Mesenchymal stem cell (in vitro differentiated cells and primary cell): ENCODE results near the gene TMC4.

Experiments
- DNase-seq: peaks from one replicate; pipeline ENCODE4 v3.0.0-alpha.2; 2013
- H2AFZ ChIP-seq: one replicate; pipeline ENCODE4 v1.6.1; 2013; ENCODE audit warnings: low read depth, mild to moderate bottlenecking, control low read depth, inconsistent platforms, low read length, moderate library complexity
- H2AK5ac ChIP-seq: 2 replicates; pipeline ENCODE4 v1.6.1; 2013; ENCODE audit warnings: low read length, moderate library complexity, mild to moderate bottlenecking, inconsistent platforms; ENCODE audit not compliant: severe bottlenecking
- H2BK120ac ChIP-seq: one replicate; pipeline ENCODE4 v1.6.1; 2013; ENCODE audit warnings: low read depth, mild to moderate bottlenecking, inconsistent platforms, low read length, moderate library complexity
- H2BK12ac ChIP-seq, 2 experiments: one replicate each; pipeline ENCODE4 v1.6.1; 2013; ENCODE audit warnings: inconsistent platforms in 2 of 2, low read length in 2 of 2, mild to moderate bottlenecking in 2 of 2, moderate library complexity in 2 of 2, control low read depth in 1 of 2
- H2BK15ac ChIP-seq: one replicate; pipeline ENCODE4 v1.6.1; 2013; ENCODE audit warnings: mild to moderate bottlenecking, low read depth, inconsistent platforms; ENCODE audit not compliant: poor library complexity, severe bottlenecking
- H2BK5ac ChIP-seq: 2 replicates; pipeline ENCODE4 v1.6.1; 2013; ENCODE audit warnings: low read depth, mild to moderate bottlenecking, low read length, control low read depth, inconsistent platforms; ENCODE audit not compliant: poor library complexity, severe bottlenecking
- H3K14ac ChIP-seq, 2 experiments: one replicate each; pipeline ENCODE4 v1.6.1; 2013; ENCODE audit warnings: inconsistent platforms in 2 of 2, low read length in 2 of 2, control low read depth in 1 of 2, mild to moderate bottlenecking in 1 of 2, moderate library complexity in 1 of 2
- H3K18ac ChIP-seq, 2 experiments: one replicate each; pipeline ENCODE4 v1.6.1; 2013; ENCODE audit warnings: inconsistent platforms in 2 of 2, low read length in 2 of 2, control low read depth in 1 of 2, low read depth in 1 of 2, mild to moderate bottlenecking in 1 of 2
- H3K23ac ChIP-seq, 2 experiments: one replicate each; pipeline ENCODE4 v1.6.1; 2013; ENCODE audit warnings: inconsistent platforms in 2 of 2, low read length in 2 of 2, mild to moderate bottlenecking in 2 of 2, moderate library complexity in 2 of 2, control low read depth in 1 of 2
- H3K27ac ChIP-seq: 2 replicates; pipeline ENCODE4 v1.5.1; 2013; ENCODE audit warnings: mild to moderate bottlenecking, moderate library complexity, low read length, control low read depth, inconsistent platforms; ENCODE audit not compliant: poor library complexity, severe bottlenecking
- H3K27me3 ChIP-seq, 2 experiments: 2 replicates each; pipeline versions ENCODE4 v1.6.1 to v1.7.0; 2013; ENCODE audit warnings: low read length in 2 of 2, mild to moderate bottlenecking in 2 of 2, moderate library complexity in 2 of 2, control low read depth in 1 of 2, inconsistent platforms in 1 of 2; ENCODE audit not compliant: control insufficient read depth in 1 of 2, insufficient read depth in 1 of 2
- H3K36me3 ChIP-seq, 2 experiments: 2 replicates each; pipeline versions ENCODE4 v1.6.1 to v1.7.0; 2013; ENCODE audit warnings: low read length in 2 of 2, control low read depth in 1 of 2, inconsistent platforms in 1 of 2, low read depth in 1 of 2, mild to moderate bottlenecking in 1 of 2; ENCODE audit not compliant: insufficient read depth in 2 of 2, control insufficient read depth in 1 of 2
- H3K4ac ChIP-seq, 2 experiments: one replicate each; pipeline ENCODE4 v1.6.1; 2013; ENCODE audit warnings: inconsistent platforms in 2 of 2, low read length in 2 of 2, mild to moderate bottlenecking in 2 of 2, moderate library complexity in 2 of 2, control low read depth in 1 of 2, low read depth in 1 of 2
- H3K4me1 ChIP-seq: 2 replicates; pipeline ENCODE4 v1.6.1; 2013; ENCODE audit warnings: low read depth, low read length, control low read depth; ENCODE audit not compliant: control insufficient read depth, insufficient read depth
- H3K4me2 ChIP-seq: 2 replicates; pipeline ENCODE4 v1.6.1; 2013; ENCODE audit warnings: low read length, mild to moderate bottlenecking, inconsistent platforms; ENCODE audit not compliant: poor library complexity, severe bottlenecking
- H3K4me3 ChIP-seq, 2 experiments: 2 replicates each; pipeline versions ENCODE4 v1.5.1 to v1.7.0; 2013; ENCODE audit warnings: low read length in 2 of 2, mild to moderate bottlenecking in 2 of 2, control low read depth in 1 of 2, low read depth in 1 of 2; ENCODE audit not compliant: insufficient read depth in 1 of 2
- H3K79me1 ChIP-seq: replicated peaks from 2 replicates; pipeline ENCODE4 v1.6.1; 2013; ENCODE audit warnings: mild to moderate bottlenecking, control low read depth, low read length, inconsistent platforms; ENCODE audit not compliant: poor library complexity, severe bottlenecking
- H3K9ac ChIP-seq: 2 replicates; pipeline ENCODE4 v1.7.0; 2013; ENCODE audit warnings: mild to moderate bottlenecking, low read length, moderate library complexity
- H3K9me3 ChIP-seq: 2 replicates; pipeline ENCODE4 v1.7.0; 2013; ENCODE audit warnings: mild to moderate bottlenecking, low read length; ENCODE audit not compliant: control insufficient read depth
- H4K8ac ChIP-seq: one replicate; pipeline ENCODE4 v1.6.1; 2013; ENCODE audit warnings: inconsistent platforms, mild to moderate bottlenecking, low read length, moderate library complexity
- H4K91ac ChIP-seq: one replicate; pipeline ENCODE4 v1.6.1; 2013; ENCODE audit warnings: mild to moderate bottlenecking, low read length, inconsistent platforms
- WGBS: methylation state at CpG from one replicate; pipeline ENCODE4 v1.1.7; 2013; ENCODE audit warnings: mixed read lengths; 5-methylcytosine and 5-hydroxymethylcytosine counted together

TMC4 gene

DNA sequence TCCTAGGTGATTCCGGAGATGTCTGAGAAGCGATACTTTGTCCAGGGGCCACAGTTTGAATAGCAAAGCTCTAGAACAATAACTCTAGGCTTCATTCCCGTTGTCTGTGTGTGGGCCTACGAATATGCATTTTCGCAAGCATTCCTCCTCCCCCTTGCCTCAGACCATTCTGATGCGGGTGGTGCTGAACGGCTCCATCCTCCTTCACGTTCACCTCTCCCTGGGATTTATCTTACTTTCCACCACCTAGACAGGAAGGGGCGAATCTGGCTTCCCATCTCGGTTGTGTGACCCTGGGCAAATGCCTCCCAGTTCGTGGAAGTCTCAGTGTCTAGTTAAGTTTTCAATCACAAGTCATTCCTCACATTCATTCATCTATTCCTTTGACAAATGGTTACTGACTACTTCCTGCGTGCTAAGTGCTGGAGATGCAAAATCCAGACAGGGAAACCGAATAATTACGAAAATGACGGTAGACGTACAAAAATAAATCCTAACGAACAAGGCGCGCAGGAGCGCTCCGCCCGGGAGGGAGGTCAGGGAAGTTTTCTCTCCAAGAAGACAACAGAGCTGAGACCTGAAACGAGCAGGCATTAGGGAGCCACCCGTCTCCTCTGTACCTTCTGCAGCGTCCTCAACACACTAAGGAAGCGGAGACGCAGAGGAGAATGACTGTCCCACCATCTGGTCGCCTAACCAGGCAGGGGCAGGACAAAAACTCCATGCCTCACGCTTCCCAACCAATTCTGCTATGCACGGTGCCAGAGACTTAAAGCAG is 36.7 kb downstream of the TMC4 start:
- H3K4me1 ChIP-seq, result peaks cover 26% of the 10 kb centered on the region
- no peak overlapping the region for H3K18ac ChIP-seq
- peak overlapping the region; percentile 9 for H3K27ac ChIP-seq
- H4K8ac ChIP-seq, result no peak overlapping the region
- H2BK120ac ChIP-seq, result no peak overlapping the region
- no peaks in the 10 kb centered on the region for H3K79me1 ChIP-seq
- WGBS, result 2% methylated on average over 30 of the region's 30 CpGs
- DNase-seq, result no peak
- no peak overlapping the region for H2BK15ac ChIP-seq
- peak overlapping the region; percentile 88 for H3K4me2 ChIP-seq
- peak overlapping the region; percentile 39 for H2AFZ ChIP-seq
- H3K9ac ChIP-seq, result peak overlapping the region; percentile 68
- H3K4ac ChIP-seq, result no peak overlapping the region
- no peak overlapping the region for H2BK12ac ChIP-seq
- H3K9me3 ChIP-seq, result no peaks in the 10 kb centered on the region
- H3K4me3 ChIP-seq, result peak overlapping the region; percentile 45 to 82
- H3K14ac ChIP-seq, result no peak overlapping the region
- no peak overlapping the region for H2BK5ac ChIP-seq
- H3K23ac ChIP-seq, result no peak overlapping the region
- H3K36me3 ChIP-seq, result peaks cover 22 to 32% of the 10 kb centered on the region in 2 experiments
- no peaks in the 10 kb centered on the region for H3K27me3 ChIP-seq
- H2AK5ac ChIP-seq, result no peak overlapping the region
- H4K91ac ChIP-seq, result no peak overlapping the region

DNA sequence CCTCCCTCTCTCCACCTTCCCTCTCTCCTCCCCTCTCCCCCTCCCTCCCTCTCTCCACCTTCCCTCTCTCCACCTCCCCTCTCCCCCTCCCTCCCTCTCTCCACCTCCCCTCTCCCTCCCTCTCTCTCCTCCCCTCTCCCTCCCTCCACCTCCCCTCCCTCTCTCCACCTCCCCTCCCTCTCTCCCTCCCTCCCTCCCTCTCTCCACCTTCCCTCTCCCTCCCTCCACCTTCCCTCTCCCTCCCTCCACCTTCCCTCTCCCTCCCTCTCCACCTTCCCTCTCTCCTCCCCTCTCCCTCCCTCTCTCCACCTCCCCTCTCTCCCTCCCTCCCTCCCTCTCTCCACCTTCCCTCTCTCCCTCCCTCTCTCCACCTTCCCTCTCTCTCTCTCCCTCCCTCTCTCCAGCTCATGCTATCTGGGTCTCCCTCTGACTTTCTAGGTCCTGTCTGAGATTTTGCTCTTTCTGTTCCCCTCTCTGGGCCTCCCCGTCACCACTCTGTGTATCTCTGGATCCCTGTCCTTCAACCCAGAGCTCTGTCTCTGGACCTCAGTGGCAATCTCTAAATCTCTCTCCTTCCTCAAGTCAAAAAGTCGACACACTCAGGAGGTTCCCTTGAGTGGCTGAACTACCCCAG is 38.9 kb downstream of the TMC4 start:
- Histone ChIP-seq H3K27me3 (no peaks in the 10 kb centered on the region), H2BK15ac (no peak overlapping the region), H3K4me2 (no peak overlapping the region), H3K9ac (no peak overlapping the region), H3K23ac (no peak overlapping the region), H3K18ac (no peak overlapping the region), H2BK5ac (no peak overlapping the region), H3K4me3 (no peak overlapping the region), H2BK12ac (no peak overlapping the region), H3K4ac (no peak overlapping the region), H2AK5ac (no peak overlapping the region), H3K4me1 (peaks cover 10% of the 10 kb centered on the region), H3K9me3 (no peaks in the 10 kb centered on the region), H4K8ac (no peak overlapping the region), H2AFZ (no peak overlapping the region), H3K27ac (no peak overlapping the region), H3K36me3 (peaks cover 24 to 31% of the 10 kb centered on the region in 2 experiments), H3K14ac (no peak overlapping the region), H3K79me1 (no peaks in the 10 kb centered on the region), H2BK120ac (no peak overlapping the region), H4K91ac (no peak overlapping the region)
- 74% methylated on average over 2 of the region's 2 CpGs for WGBS
- no peak for DNase-seq

DNA sequence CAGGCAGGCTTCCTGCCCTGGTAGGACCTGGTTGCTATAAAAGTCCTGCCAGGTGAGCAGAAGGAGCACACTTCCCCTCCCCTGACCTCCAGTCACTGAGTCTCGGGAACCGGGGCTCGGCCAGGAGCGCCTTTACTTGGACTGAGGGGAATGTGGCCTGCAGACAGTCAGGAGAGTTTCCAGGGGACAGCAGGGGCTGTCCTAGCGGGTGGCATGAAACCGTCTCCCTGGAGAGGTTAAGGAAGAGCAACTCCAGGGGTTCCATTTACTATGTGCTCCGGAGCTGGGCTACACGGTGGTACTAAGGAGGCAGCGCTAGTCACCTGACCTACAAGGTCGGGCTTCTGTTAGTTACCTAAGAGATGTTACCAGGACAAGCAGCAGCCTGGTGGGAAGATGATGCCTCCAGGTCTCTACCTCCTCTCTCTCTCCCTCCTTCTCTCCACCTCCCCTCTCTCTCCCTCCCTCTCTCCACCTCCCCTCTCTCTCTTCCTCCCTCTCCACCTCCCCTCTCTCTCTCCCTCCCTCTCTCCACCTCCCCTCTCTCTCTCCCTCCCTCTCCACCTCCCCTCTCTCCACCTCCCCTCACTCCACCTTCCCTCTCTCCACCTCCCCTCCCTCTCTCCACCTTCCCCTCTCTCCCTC is 39.5 kb downstream of the TMC4 start:
- Histone ChIP-seq H3K4me3 (no peak overlapping the region), H3K9me3 (no peaks in the 10 kb centered on the region), H3K36me3 (peaks cover 27 to 34% of the 10 kb centered on the region in 2 experiments), H3K18ac (no peak overlapping the region), H3K4me1 (peaks cover 4% of the 10 kb centered on the region), H3K27me3 (no peaks in the 10 kb centered on the region), H3K23ac (no peak overlapping the region), H3K14ac (no peak overlapping the region), H3K9ac (no peak overlapping the region), H2BK120ac (no peak overlapping the region), H3K4ac (no peak overlapping the region), H4K8ac (no peak overlapping the region), H2BK15ac (no peak overlapping the region), H2AFZ (no peak overlapping the region), H2AK5ac (no peak overlapping the region), H2BK12ac (no peak overlapping the region), H4K91ac (no peak overlapping the region), H2BK5ac (no peak overlapping the region), H3K79me1 (no peaks in the 10 kb centered on the region), H3K4me2 (no peak overlapping the region), H3K27ac (no peak overlapping the region)
- DNase-seq, result peak; percentile 67
- WGBS, result 93% methylated on average over 10 of the region's 10 CpGs

DNA sequence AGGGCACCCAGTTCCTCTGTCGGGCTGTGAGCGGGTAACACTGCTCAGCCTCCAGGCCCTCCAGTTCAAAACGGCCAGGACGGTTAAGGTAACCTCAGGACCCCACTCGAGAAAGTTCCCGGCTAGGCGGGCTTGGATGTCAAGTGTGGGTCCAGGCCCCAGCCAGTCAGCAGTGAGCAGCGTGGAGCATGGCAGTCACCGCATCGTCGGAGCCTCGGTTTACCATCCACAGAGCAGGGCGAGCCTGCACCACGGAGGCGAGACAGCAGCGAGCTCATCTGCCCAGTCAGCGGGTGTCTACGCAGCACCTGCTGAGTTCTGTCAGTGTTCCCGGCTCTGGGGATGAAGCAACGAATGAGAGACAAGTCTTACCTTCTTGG is 43.4 kb downstream of the TMC4 start:
- no peak overlapping the region for H3K4me2 ChIP-seq
- H3K23ac ChIP-seq, result no peak overlapping the region
- no peaks in the 10 kb centered on the region for H3K9me3 ChIP-seq
- H2BK5ac ChIP-seq, result no peak overlapping the region
- no peak overlapping the region for H2BK120ac ChIP-seq
- no peak overlapping the region for H3K4me3 ChIP-seq
- H2BK12ac ChIP-seq, result no peak overlapping the region
- no peaks in the 10 kb centered on the region for H3K27me3 ChIP-seq
- no peak for DNase-seq
- no peak overlapping the region for H3K18ac ChIP-seq
- no peak overlapping the region for H2BK15ac ChIP-seq
- H3K79me1 ChIP-seq, result peaks cover 2% of the 10 kb centered on the region
- H3K27ac ChIP-seq, result no peak overlapping the region
- no peak overlapping the region for H3K9ac ChIP-seq
- no peak overlapping the region for H2AFZ ChIP-seq
- WGBS, result 97% methylated on average over 20 of the region's 20 CpGs
- no peak overlapping the region for H3K4ac ChIP-seq
- no peak overlapping the region for H3K14ac ChIP-seq
- peaks cover 58 to 72% of the 10 kb centered on the region in 2 experiments for H3K36me3 ChIP-seq
- no peaks in the 10 kb centered on the region for H3K4me1 ChIP-seq
- H4K8ac ChIP-seq, result no peak overlapping the region
- H2AK5ac ChIP-seq, result no peak overlapping the region
- no peak overlapping the region for H4K91ac ChIP-seq
